HCT116 (cell line): ENCODE measurements around the gene FAM181A. TPM values are rescaled to one million over a fixed set of nuclear protein-coding genes. Genes with fewer than 3 reads are reported as not detected.

ENCODE experiments used
- ATAC-seq: fragments of 200-7000 bp; cut with Tn5 transposase; 2 replicates; pipeline ENCODE4 v1.9.1; 2020; ENCODE audit warnings: mild to moderate bottlenecking, moderate library complexity
- BruUV-seq: library from RNA; stranded (reverse); fragments of 400-500 nt; replicated peaks from 2 replicates; lab custom pipeline; 2021; lab: Mats Ljungman, UMichigan
- CTCF ChIA-PET: fragments of 300-600 bp; sonication (Branson Sonifier 250); formaldehyde crosslinking; loops from one replicate; lab custom pipeline; 2021; ENCODE audit warnings: antibody characterized with exemption; lab: Charles Lee
- POLR2A ChIA-PET: fragments of 300-600, 350-600 bp; sonication (Branson Sonifier 250); formaldehyde crosslinking; loops from one replicate; lab custom pipeline; 2021; ENCODE audit warnings: antibody characterized with exemption; lab: Charles Lee
- RAD21 ChIA-PET, 2 experiments: fragments of 300-600 bp; sonication (Branson Sonifier 250); formaldehyde crosslinking; loops; one replicate each; lab custom pipeline; 2023; ENCODE audit warnings: low total read pairs in 2 of 2; ENCODE audit not compliant: uncharacterized antibody in 2 of 2, unreplicated experiment in 2 of 2, low non-redundant PET in 1 of 2; lab: Charles Lee
- DNase-seq: peaks from one replicate; pipeline ENCODE4 v3.0.0-alpha.2; 2010; ENCODE audit warnings: low read depth, low spot score
- H2AFZ ChIP-seq: fragments of 200-600 bp; shearing (Covaris generic), sonication (generic); 2 replicates; pipeline ENCODE4 v1.6.1; 2017; ENCODE audit warnings: low read depth, mixed run types, mixed read lengths, antibody characterized with exemption, low read length; ENCODE audit not compliant: poor library complexity, severe bottlenecking
- H3K27ac ChIP-seq: 2 replicates; pipeline ENCODE4 v1.5.1; 2012; ENCODE audit warnings: low read depth, low read length
- H3K27me3 ChIP-seq: fragments of 200-600 bp; sonication (generic); 2 replicates; pipeline ENCODE4 v1.6.1; 2016; ENCODE audit warnings: mixed run types, low read length, mixed read lengths; ENCODE audit not compliant: insufficient read depth
- H3K36me3 ChIP-seq, 2 experiments: fragments of 200-500 bp in 1 of 2; fragments of 200-600 bp in 1 of 2; sonication (Bioruptor generic) in 1 of 2; sonication (generic) in 1 of 2; 2 replicates each; pipeline versions ENCODE4 v1.5.1 to v1.6.1; 2014 to 2016; ENCODE audit warnings: low read length in 2 of 2, inconsistent platforms in 1 of 2, mixed read lengths in 1 of 2, mixed run types in 1 of 2; ENCODE audit not compliant: insufficient read depth in 2 of 2, control insufficient read depth in 1 of 2
- H3K4me1 ChIP-seq, 2 experiments: fragments of 200-600 bp in 1 of 2; sonication (generic) in 1 of 2; 2 replicates each; pipeline versions ENCODE4 v1.5.1 to v1.6.1; 2012 to 2017; ENCODE audit warnings: low read length in 2 of 2, inconsistent platforms in 1 of 2, mild to moderate bottlenecking in 1 of 2, mixed read lengths in 1 of 2, mixed run types in 1 of 2, moderate library complexity in 1 of 2; ENCODE audit not compliant: insufficient read depth in 2 of 2, control insufficient read depth in 1 of 2
- H3K4me2 ChIP-seq: fragments of 200-600 bp; sonication (generic); 2 replicates; pipeline ENCODE4 v1.6.1; 2017; ENCODE audit warnings: mixed run types, low read length, mixed read lengths
- H3K4me3 ChIP-seq, 2 experiments: fragments of 200-600 bp in 1 of 2; sonication (generic) in 1 of 2; replicated peaks in 1 of 2; 2 replicates each; pipeline ENCODE4 v1.5.1; 2011 to 2016; ENCODE audit warnings: low read length in 2 of 2, control low read depth in 1 of 2, low read depth in 1 of 2, mild to moderate bottlenecking in 1 of 2, mixed read lengths in 1 of 2, mixed run types in 1 of 2
- H3K79me2 ChIP-seq: fragments of 200-600 bp; sonication (generic); 2 replicates; pipeline ENCODE4 v1.6.1; 2017; ENCODE audit warnings: mild to moderate bottlenecking, mixed run types, low read length, moderate library complexity, mixed read lengths; ENCODE audit not compliant: insufficient read depth
- H3K9ac ChIP-seq: fragments of 200-600 bp; sonication (generic); 2 replicates; pipeline ENCODE4 v1.6.1; 2016; ENCODE audit warnings: low read length, mixed read lengths
- H3K9me2 ChIP-seq: fragments of 200-600 bp; sonication (generic), shearing (Covaris generic); 2 replicates; pipeline ENCODE4 v1.6.1; 2017; ENCODE audit warnings: mixed run types, mild to moderate bottlenecking, moderate library complexity; ENCODE audit not compliant: insufficient read depth
- H3K9me3 ChIP-seq, 2 experiments: fragments of 200-500 bp in 1 of 2; fragments of 200-600 bp in 1 of 2; sonication (Bioruptor generic) in 1 of 2; sonication (generic) in 1 of 2; 2 replicates each; pipeline ENCODE4 v1.6.1; 2014 to 2017; ENCODE audit warnings: low read length in 2 of 2, mixed read lengths in 2 of 2, inconsistent platforms in 1 of 2, low read depth in 1 of 2, mild to moderate bottlenecking in 1 of 2, mixed run types in 1 of 2, moderate library complexity in 1 of 2; ENCODE audit not compliant: control insufficient read depth in 1 of 2, insufficient read depth in 1 of 2
- H4K20me1 ChIP-seq: fragments of 200-600 bp; sonication (generic), shearing (Covaris generic); 2 replicates; pipeline ENCODE4 v1.6.1; 2017; ENCODE audit warnings: mixed run types, mild to moderate bottlenecking, moderate library complexity; ENCODE audit not compliant: insufficient read depth
- CEBPB ChIP-seq: IDR thresholded peaks from 2 replicates; pipeline ENCODE4 v1.6.1; 2012; ENCODE audit warnings: low read depth
- CTCF ChIP-seq, 3 experiments: fragments of 200-600 bp in 1 of 3; sonication (generic) in 1 of 3; IDR thresholded peaks in 2 of 3; conservative IDR thresholded peaks in 1 of 3; 2 replicates each; pipeline ENCODE4 v1.5.1; 2012 to 2017; ENCODE audit warnings: low read depth in 2 of 3, low read length in 2 of 3, antibody characterized with exemption in 1 of 3, borderline replicate concordance in 1 of 3, control low read depth in 1 of 3, mild to moderate bottlenecking in 1 of 3, mixed read lengths in 1 of 3, mixed run types in 1 of 3, moderate library complexity in 1 of 3; ENCODE audit not compliant: insufficient read depth in 1 of 3
- ELF1 ChIP-seq: IDR thresholded peaks from 2 replicates; pipeline ENCODE4 v1.6.1; 2012; ENCODE audit warnings: low read depth, borderline replicate concordance
- POLR2A ChIP-seq: IDR thresholded peaks from 2 replicates; pipeline ENCODE4 v1.7.0; 2011; ENCODE audit warnings: borderline replicate concordance; ENCODE audit not compliant: insufficient read depth, insufficient read length; ENCODE audit errors: extremely low read depth
- POLR2AphosphoS5 ChIP-seq: IDR thresholded peaks from 2 replicates; pipeline ENCODE4 v1.6.1; 2011; ENCODE audit warnings: mild to moderate bottlenecking, low read depth, low read length, moderate library complexity
- SIN3A ChIP-seq: IDR thresholded peaks from 2 replicates; pipeline ENCODE4 v1.6.1; 2012; ENCODE audit warnings: low read depth
- SP1 ChIP-seq: IDR thresholded peaks from 2 replicates; pipeline ENCODE4 v1.6.1; 2012; ENCODE audit warnings: low read depth
- TCF7L2 ChIP-seq: IDR thresholded peaks from 2 replicates; pipeline ENCODE4 v1.7.0; 2011; ENCODE audit warnings: borderline replicate concordance, inconsistent platforms; ENCODE audit not compliant: insufficient read depth, insufficient read length; ENCODE audit errors: extremely low read depth
- YY1 ChIP-seq: IDR thresholded peaks from 2 replicates; pipeline ENCODE4 v1.6.1; 2011; ENCODE audit warnings: low read length, low read depth, moderate library complexity, mild to moderate bottlenecking; ENCODE audit not compliant: insufficient replicate concordance; ENCODE audit errors: extremely low read depth
- ZBTB33 ChIP-seq: IDR thresholded peaks from 2 replicates; pipeline ENCODE4 v1.6.1; 2011; ENCODE audit warnings: mild to moderate bottlenecking, low read length, moderate library complexity; ENCODE audit not compliant: insufficient replicate concordance; ENCODE audit errors: extremely low read depth
- ZFX ChIP-seq: fragments of 450-650 bp; IDR thresholded peaks from 2 replicates; pipeline ENCODE4 v1.6.1; 2017
- ZNF274 ChIP-seq: fragments of 200-500 bp; sonication (Bioruptor generic); IDR thresholded peaks from 2 replicates; pipeline ENCODE4 v1.6.1; 2014; ENCODE audit warnings: mild to moderate bottlenecking, low read depth, low read length, inconsistent platforms
- intact Hi-C: fragments of 100-400 bp; cut with micrococcal nuclease; formaldehyde crosslinking; loops from 2 replicates; pipeline ENCODE4 v1.10.0; 2022
- total RNA-seq: library from RNA; stranded (reverse); gene quantifications from one replicate; pipeline ENCODE4 v1.2.1, GENCODE V29; 2021; ENCODE audit not compliant: unreplicated experiment
- TF ChIP-seq, protein P1 (sequence below): IDR thresholded peaks from 2 replicates; pipeline ENCODE4 v1.6.1; 2012; ENCODE audit warnings: low read depth
- TF ChIP-seq, protein P2 (sequence below): IDR thresholded peaks from 2 replicates; pipeline ENCODE4 v1.6.1; 2012

FAM181A gene
- total RNA-seq, 1 experiment from 2014 or later, result not detected

DNA sequence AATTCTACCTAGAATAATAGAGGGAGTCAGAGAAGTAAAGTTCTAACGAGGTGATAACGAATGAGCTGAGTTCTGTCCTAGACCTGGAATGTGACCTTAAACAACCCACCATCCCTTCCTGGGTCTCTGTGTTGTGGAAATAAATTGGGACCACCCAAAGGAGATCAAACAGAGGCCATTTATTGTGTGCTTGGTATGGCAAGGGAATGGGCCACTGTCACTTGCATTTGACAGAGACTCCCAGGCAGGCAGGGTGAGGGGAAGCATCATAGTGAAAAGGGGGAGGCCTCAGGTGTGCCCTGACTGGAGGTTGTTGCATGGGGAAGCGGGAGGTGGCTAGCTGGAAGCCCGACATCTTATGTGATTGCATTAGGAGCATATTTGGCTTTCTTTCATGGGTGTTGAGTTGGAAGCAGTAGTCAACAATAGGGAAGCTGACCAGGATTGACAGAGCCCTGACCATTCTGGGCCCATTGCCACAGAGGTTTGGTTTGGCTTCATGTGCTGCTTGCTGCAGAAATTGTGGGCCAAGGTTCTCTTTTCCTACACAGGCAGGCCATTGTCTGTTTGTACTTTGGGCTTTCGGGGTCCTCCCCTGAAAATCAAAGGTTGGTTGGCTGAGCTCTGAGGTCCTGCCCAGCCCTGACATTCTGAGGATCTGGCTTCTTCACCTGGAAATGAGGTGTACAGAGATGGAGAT lies 17.6 kb upstream of the FAM181A start:
- POLR2A ChIA-PET, result no interaction called here

More for the DNA sequence above, 17.6 kb upstream of the FAM181A start:
- H3K4me1 ChIP-seq, result peaks cover 3 to 7% of the 10 kb centered on the region in 2 experiments; a peak in 3 of 4 replicates
- H3K79me2 ChIP-seq, result no peaks in the 10 kb centered on the region
- H3K27ac ChIP-seq, result no peak overlapping the region
- H3K9me3 ChIP-seq, result no peaks in the 10 kb centered on the region
- ATAC-seq (no peak), DNase-seq (no peak)
- H4K20me1 ChIP-seq, result no peaks in the 10 kb centered on the region
- ChIA-PET RAD21 (no interaction called here), CTCF (no interaction called here)
- H3K27me3 ChIP-seq, result no peaks in the 10 kb centered on the region
- H3K4me2 ChIP-seq, result no peak overlapping the region
- TF ChIP-seq POLR2A (no peak), CEBPB (no peak), YY1 (no peak), CTCF (IDR thresholded peaks at IDR 0.05 in 2 of 3, conservative IDR thresholded peaks at IDR 0.05 in 1 of 3; ENCODE audit: borderline replicate concordance in 1 of 3, insufficient read depth in 1 of 3, low read depth in 2 of 3, low read length in 2 of 3) (no peak), ZFX (no peak), ELF1 (no peak), ZNF274 (no peak), TCF7L2 (no peak), SP1 (no peak), POLR2AphosphoS5 (no peak), SIN3A (no peak), ZBTB33 (no peak)
- TF ChIP-seq, protein P1, sequence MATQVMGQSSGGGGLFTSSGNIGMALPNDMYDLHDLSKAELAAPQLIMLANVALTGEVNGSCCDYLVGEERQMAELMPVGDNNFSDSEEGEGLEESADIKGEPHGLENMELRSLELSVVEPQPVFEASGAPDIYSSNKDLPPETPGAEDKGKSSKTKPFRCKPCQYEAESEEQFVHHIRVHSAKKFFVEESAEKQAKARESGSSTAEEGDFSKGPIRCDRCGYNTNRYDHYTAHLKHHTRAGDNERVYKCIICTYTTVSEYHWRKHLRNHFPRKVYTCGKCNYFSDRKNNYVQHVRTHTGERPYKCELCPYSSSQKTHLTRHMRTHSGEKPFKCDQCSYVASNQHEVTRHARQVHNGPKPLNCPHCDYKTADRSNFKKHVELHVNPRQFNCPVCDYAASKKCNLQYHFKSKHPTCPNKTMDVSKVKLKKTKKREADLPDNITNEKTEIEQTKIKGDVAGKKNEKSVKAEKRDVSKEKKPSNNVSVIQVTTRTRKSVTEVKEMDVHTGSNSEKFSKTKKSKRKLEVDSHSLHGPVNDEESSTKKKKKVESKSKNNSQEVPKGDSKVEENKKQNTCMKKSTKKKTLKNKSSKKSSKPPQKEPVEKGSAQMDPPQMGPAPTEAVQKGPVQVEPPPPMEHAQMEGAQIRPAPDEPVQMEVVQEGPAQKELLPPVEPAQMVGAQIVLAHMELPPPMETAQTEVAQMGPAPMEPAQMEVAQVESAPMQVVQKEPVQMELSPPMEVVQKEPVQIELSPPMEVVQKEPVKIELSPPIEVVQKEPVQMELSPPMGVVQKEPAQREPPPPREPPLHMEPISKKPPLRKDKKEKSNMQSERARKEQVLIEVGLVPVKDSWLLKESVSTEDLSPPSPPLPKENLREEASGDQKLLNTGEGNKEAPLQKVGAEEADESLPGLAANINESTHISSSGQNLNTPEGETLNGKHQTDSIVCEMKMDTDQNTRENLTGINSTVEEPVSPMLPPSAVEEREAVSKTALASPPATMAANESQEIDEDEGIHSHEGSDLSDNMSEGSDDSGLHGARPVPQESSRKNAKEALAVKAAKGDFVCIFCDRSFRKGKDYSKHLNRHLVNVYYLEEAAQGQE, result no peak
- TF ChIP-seq, protein P2, sequence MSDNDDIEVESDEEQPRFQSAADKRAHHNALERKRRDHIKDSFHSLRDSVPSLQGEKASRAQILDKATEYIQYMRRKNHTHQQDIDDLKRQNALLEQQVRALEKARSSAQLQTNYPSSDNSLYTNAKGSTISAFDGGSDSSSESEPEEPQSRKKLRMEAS, result no peak
- TF ChIP-seq, all 23 proteins: peak for 0
- H3K9ac ChIP-seq, result no peak overlapping the region
- no peak overlapping the region for H2AFZ ChIP-seq
- H3K36me3 ChIP-seq, result no peaks in the 10 kb centered on the region
- H3K4me3 ChIP-seq, result no peak overlapping the region
- no TSS peak for BruUV-seq
- no peaks in the 10 kb centered on the region for H3K9me2 ChIP-seq
- intact Hi-C loops, result loop anchor here (10.0 kb wide), 1 partner anchor 955 kb away; no protein-coding TSS in a partner anchor
